WERI-Rb-1 (cell line): ENCODE results near the gene KLC4.
"Not testable (repeated sequence)": the region's sequence is repeated elsewhere in the genome, so short reads cannot be mapped to it uniquely, and the experiment has no call there.

Source experiments
- DNase-seq: peaks from one replicate; pipeline ENCODE4 v3.0.0-alpha.2; 2020
- H3K27ac ChIP-seq: fragments of 250-450 bp; sonication (Bioruptor Pico); 2 replicates; pipeline ENCODE4 v1.5.1; 2020; ENCODE audit warnings: mild to moderate bottlenecking, moderate library complexity
- H3K27me3 ChIP-seq: fragments of 250-450 bp; sonication (Bioruptor Pico); 2 replicates; pipeline ENCODE4 v1.5.1; 2021; ENCODE audit warnings: mild to moderate bottlenecking, low read depth, moderate library complexity; ENCODE audit not compliant: insufficient read depth, severe bottlenecking
- H3K36me3 ChIP-seq: fragments of 250-450 bp; sonication (Bioruptor Pico); 2 replicates; pipeline ENCODE4 v1.5.1; 2020; ENCODE audit warnings: mild to moderate bottlenecking, moderate library complexity
- H3K4me3 ChIP-seq: 2 replicates; pipeline ENCODE4 v1.5.1; 2011; ENCODE audit warnings: low read depth, mild to moderate bottlenecking, control low read depth, low read length
- H3K9me3 ChIP-seq: fragments of 250-450 bp; sonication (Bioruptor Pico); 2 replicates; pipeline ENCODE4 v1.5.1; 2021; ENCODE audit warnings: mild to moderate bottlenecking, moderate library complexity; ENCODE audit not compliant: severe bottlenecking
- CTCF ChIP-seq: IDR thresholded peaks from 2 replicates; pipeline ENCODE4 v1.5.1; 2011; ENCODE audit warnings: low read depth, mild to moderate bottlenecking, control low read depth, inconsistent platforms, low read length

KLC4 gene

GRCh38 chr6:43081043-43081442 is 21.6 kb downstream of the KLC4 start:
- H3K36me3 ChIP-seq: peaks cover 15% of the 10 kb centered on the region
- DNase-seq: no peak
- no peak for TF ChIP-seq CTCF
- H3K9me3 ChIP-seq: no peaks in the 10 kb centered on the region
- no peak overlapping the region for H3K27ac ChIP-seq
- no peak overlapping the region for H3K4me3 ChIP-seq
- no peaks in the 10 kb centered on the region for H3K27me3 ChIP-seq

GRCh38 chr6:43081922-43082321 is 22.5 kb downstream of the KLC4 start:
- H3K27ac ChIP-seq, H3K27me3 ChIP-seq, H3K9me3 ChIP-seq, H3K4me3 ChIP-seq, H3K36me3 ChIP-seq, DNase-seq: not testable (repeated sequence)

- H3K36me3 ChIP-seq: no peaks in the 10 kb centered on the region
- no peaks in the 10 kb centered on the region for H3K27me3 ChIP-seq
- no peak for TF ChIP-seq CTCF
- no peak overlapping the region for H3K27ac ChIP-seq
- H3K4me3 ChIP-seq: no peak overlapping the region
- H3K9me3 ChIP-seq: no peaks in the 10 kb centered on the region
- DNase-seq: no peak
These were observed 23.6 kb downstream of the KLC4 start for GRCh38 chr6:43082806-43083655.

GRCh38 chr6:43086022-43086658 is 26.7 kb downstream of the KLC4 start:
- H3K36me3 ChIP-seq: no peaks in the 10 kb centered on the region
- H3K9me3 ChIP-seq: no peaks in the 10 kb centered on the region
- H3K27ac ChIP-seq: no peak overlapping the region
- no peak for TF ChIP-seq CTCF
- H3K27me3 ChIP-seq: no peaks in the 10 kb centered on the region
- no peak overlapping the region for H3K4me3 ChIP-seq
- DNase-seq: no peak

GRCh38 chr6:43088654-43089056 is 29.2 kb downstream of the KLC4 start:
- DNase-seq: no peak
- no peaks in the 10 kb centered on the region for H3K9me3 ChIP-seq
- H3K4me3 ChIP-seq: no peak overlapping the region
- no peak overlapping the region for H3K27ac ChIP-seq
- H3K36me3 ChIP-seq: peaks cover 3% of the 10 kb centered on the region
- H3K27me3 ChIP-seq: no peaks in the 10 kb centered on the region
- no peak for TF ChIP-seq CTCF

- Histone ChIP-seq H3K27ac (no peak overlapping the region), H3K36me3 (peaks cover 3% of the 10 kb centered on the region), H3K4me3 (no peak overlapping the region), H3K27me3 (no peaks in the 10 kb centered on the region), H3K9me3 (no peaks in the 10 kb centered on the region)
- DNase-seq: no peak
- no peak for TF ChIP-seq CTCF
These were observed 30.0 kb downstream of the KLC4 start for GRCh38 chr6:43089467-43089866.
